Activated CD4-positive, alpha-beta T cell treated with anti-CD3 and anti-CD28 coated beads, Interleukin-2, amount 50 U/mL, for 24 hours (primary cell): ENCODE data around the gene MSH3.
A peak's percentile ranks its signal among the peaks of the same experiment; 100 is the strongest.
"Not testable (repeated sequence)": the region's sequence is repeated elsewhere in the genome, so short reads cannot be mapped to it uniquely, and the experiment has no call there.

Experiments
- DNase-seq, 2 donors: peaks; one replicate each; pipeline ENCODE4 v3.0.0-alpha.2; 2020; ENCODE audit warnings: low read depth in 1 of 2, low spot score in 1 of 2

Gene MSH3

GRCh38 chr5:80752427-80752826 lies 98.0 kb downstream of the MSH3 start:
- DNase-seq: no peak

GRCh38 chr5:80753712-80754111 lies 99.3 kb downstream of the MSH3 start:
- DNase-seq: no peak

GRCh38 chr5:80754900-80755299 lies 100.4 kb downstream of the MSH3 start:
- peak in 1 of 2 donors; percentile 31 for DNase-seq

- DNase-seq: peak in 1 of 2 donors; percentile 34
These were observed 101.2 kb downstream of the MSH3 start for GRCh38 chr5:80755626-80756025.

- no peak for DNase-seq
These were observed 101.8 kb downstream of the MSH3 start for GRCh38 chr5:80756292-80756691.

GRCh38 chr5:80757290-80757689 lies 102.8 kb downstream of the MSH3 start:
- no peak for DNase-seq

GRCh38 chr5:80759866-80760577 lies 105.6 kb downstream of the MSH3 start:
- DNase-seq: no peak

- no peak for DNase-seq
These were observed 106.2 kb downstream of the MSH3 start for GRCh38 chr5:80760680-80761079.

GRCh38 chr5:80761176-80761575 lies 106.7 kb downstream of the MSH3 start:
- DNase-seq: no peak

- no peak for DNase-seq
These were observed 107.5 kb downstream of the MSH3 start for GRCh38 chr5:80761966-80762365.

- no peak for DNase-seq
These were observed 108.1 kb downstream of the MSH3 start for GRCh38 chr5:80762573-80762972.

GRCh38 chr5:80763211-80763610 lies 108.8 kb downstream of the MSH3 start:
- no peak for DNase-seq

GRCh38 chr5:80763873-80764647 lies 109.6 kb downstream of the MSH3 start:
- no peak for DNase-seq

GRCh38 chr5:80764786-80765185 lies 110.3 kb downstream of the MSH3 start:
- no peak for DNase-seq

GRCh38 chr5:80777347-80778287 lies 123.2 kb downstream of the MSH3 start:
- no peak for DNase-seq

- no peak for DNase-seq
These were observed 125.6 kb downstream of the MSH3 start for GRCh38 chr5:80780024-80780423.

GRCh38 chr5:80780761-80781285 lies 126.4 kb downstream of the MSH3 start:
- no peak for DNase-seq

GRCh38 chr5:80781356-80781755 lies 126.9 kb downstream of the MSH3 start:
- no peak for DNase-seq

- no peak for DNase-seq
These were observed 128.2 kb downstream of the MSH3 start for GRCh38 chr5:80782626-80783025.

- DNase-seq: not testable (repeated sequence)
These were observed 129.3 kb downstream of the MSH3 start for GRCh38 chr5:80783751-80784150.

GRCh38 chr5:80784451-80784850 lies 130.0 kb downstream of the MSH3 start:
- DNase-seq: no peak
